CD4-positive, alpha-beta T cell treated with Interleukin-2 at 100 ng/mL for 4 hours (primary cell): ENCODE measurements around the gene TENT4B.
"Not testable (repeated sequence)": the region's sequence is repeated elsewhere in the genome, so short reads cannot be mapped to it uniquely, and the experiment has no call there.

Source experiments
- DNase-seq: peaks from one replicate; pipeline ENCODE4 v3.0.0-alpha.2; 2020; ENCODE audit warnings: low spot score

TENT4B gene

GRCh38 chr16:50152807-50153595 is at the start of gene TENT4B:
Gene TENT4B (plus strand): TSS chr16:50153306. CDS start chr16:50153622, 316 bp downstream.
- peak; percentile 88 for DNase-seq

DNA sequence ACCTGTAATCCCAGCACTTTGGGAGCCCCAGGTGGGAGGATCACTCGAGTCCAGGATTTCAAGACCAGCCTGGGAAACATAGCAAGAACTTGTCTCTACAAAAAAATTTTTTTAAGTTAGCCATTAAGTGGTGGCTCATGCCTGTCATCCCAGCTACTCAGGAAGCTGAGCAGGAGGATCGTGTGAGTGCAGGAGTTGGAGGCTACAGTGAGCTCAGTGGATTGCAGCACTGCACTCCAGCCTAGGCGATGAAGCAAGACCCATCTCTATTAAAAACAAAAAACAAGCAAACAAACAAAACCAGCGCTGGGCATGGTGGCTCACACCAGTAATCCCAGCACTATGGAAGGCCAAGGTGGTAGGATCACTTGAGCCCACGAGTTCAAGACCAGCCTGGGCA is 49.3 kb upstream of the TENT4B start:
- DNase-seq: no peak

DNA sequence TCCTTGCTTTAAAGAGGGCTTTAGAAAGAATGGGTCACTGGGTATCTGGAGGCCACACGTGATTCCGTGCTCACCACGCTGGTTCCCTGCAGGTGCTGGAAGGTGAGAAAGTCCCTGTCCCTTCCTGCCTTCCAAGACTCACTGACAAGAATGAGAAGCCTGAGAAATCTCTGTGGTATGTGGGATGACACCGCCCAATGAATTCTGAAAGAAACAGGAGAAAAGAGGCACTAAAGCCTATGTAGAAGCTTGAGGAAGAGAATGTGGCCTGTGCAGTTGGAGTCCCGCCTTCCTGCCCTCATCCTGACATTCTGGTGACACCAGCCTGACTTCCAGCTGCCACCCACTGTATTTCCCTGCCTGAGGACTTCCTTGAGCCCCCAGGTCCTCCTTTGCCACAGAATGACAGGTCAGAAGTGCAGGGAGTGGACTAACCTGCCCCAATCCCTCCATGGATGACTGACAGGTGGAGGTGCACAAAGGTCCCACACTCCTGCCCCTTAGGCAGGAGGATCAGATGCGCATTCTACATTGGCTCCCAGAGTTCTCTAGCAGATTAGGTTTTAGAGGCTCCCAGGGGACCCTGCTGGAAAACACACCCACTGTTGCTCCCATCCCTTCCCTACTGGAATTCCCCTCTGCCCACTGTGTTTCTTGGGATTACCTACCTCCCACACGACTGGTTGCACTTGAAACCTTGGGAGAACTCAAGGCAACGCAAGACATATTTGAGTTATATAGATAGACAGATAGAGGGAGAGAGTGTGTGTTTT is 38.6 kb upstream of the TENT4B start:
- DNase-seq: no peak

DNA sequence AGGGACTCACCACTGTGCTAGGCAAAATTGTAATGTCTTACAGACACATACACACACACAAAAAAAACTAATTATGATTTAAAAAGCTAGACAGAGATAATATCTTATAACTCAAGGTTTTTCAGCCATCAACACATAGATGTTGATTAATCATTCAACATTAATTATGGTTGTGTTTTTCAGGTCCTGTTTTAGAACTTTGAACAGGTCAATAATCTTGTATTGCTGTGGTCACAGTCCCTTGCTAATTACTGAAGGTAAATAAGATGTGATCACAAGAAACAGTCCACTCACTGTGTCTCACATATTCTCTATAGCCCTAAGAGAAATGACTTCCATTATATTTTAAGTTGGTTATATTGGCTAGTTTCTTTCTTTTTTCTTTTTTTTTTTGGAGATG is 32.4 kb upstream of the TENT4B start:
- DNase-seq: no peak

GRCh38 chr16:50121278-50121677 is 31.8 kb upstream of the TENT4B start:
- DNase-seq: no peak

DNA sequence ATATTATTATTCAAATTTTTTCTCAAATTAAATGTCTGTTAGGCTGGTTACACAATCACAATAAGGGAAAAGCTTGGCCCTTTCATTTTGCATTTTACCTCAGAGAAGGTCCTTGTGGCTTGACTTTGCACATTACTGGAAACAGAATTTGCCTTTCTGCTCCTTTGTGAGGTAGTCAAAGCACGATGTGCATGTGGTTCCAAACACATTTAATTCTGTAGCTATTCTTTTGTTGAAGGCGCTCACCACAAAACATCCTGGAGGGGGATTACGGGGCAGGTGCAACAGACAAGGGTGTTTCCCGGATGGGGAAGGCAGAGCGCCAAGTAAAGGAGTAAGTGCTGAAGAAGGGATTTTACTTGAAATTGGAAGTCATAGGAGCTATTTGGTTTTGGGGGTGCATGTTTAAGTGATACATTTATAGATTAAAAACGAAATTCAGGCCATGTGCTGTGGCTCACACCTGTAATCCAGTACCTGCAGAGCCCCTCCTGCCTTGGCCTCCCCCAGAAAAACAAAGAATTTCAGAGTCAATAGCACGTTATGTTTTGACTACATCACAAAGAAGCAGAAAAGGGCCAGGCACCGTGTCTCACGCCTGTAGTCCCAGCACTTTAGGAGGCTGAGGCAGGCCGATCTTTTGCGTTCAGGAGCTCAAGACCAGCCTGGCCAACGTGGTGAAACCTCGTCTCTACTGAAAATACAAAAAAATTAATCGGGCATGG is 31.2 kb upstream of the TENT4B start:
- peak; percentile 14 for DNase-seq

- DNase-seq: no peak
These were observed 29.7 kb upstream of the TENT4B start for GRCh38 chr16:50123417-50123816.

DNA sequence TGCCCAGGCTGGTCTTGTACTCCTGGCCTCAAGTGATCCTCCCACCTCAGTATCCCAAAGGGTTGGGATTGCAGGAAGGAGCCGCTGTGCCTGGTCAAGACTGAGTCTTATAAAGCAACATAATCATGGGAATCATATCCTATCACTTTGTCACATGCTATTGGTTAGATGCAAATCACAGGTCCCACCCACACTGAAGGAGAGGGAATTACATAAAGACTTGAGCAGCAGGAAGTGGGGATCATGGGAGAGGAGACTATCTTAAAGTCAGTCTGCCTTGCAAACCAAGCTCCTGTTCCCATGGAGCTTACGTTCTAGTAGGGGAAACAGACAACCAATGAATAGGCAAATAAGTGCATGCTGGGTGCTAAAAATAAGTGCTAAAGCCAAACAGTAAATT is 28.3 kb upstream of the TENT4B start:
- DNase-seq: no peak

DNA sequence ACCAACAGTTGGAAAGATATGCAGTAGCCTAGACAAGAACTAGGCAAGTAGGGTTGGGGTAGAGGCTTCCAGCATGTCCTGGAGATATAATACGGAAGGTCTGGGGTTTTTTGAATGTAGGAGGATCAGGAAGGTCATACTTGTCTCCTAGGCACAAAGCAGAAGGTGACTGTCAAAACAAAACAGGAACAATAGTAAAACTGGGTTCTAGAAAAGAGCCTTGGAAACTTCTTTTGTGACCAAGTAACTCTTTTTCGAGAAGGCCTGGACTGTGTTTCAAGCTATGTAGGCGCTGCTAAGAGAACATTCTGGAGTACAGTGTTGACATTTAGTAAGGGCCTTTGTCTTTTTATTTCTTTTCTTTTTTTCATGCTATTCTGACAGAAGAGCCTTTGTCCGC is 26.9 kb upstream of the TENT4B start:
- no peak for DNase-seq

GRCh38 chr16:50132571-50132970 is 20.5 kb upstream of the TENT4B start:
- DNase-seq: not testable (repeated sequence)

- no peak for DNase-seq
These were observed 19.9 kb upstream of the TENT4B start for GRCh38 chr16:50133214-50133613.

DNA sequence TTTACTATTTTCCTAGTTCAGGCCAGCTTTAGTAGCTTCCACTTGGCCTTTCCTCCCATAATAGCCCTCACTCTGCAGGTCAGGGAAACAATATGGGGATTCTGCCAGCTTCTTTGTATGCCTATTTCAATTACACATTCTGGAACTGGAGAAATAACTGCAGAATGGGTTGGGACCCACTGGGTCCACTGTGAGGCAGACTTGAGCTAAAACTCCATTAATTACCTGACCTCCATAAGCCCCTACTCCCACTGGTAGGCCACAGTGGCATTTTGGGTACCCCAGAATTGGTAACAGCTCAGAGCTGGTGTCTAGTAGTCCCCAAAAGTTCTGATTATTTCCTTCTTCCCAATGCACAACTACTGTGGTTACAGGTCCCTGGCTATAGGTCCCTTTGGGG is 16.7 kb upstream of the TENT4B start:
- DNase-seq: no peak

DNA sequence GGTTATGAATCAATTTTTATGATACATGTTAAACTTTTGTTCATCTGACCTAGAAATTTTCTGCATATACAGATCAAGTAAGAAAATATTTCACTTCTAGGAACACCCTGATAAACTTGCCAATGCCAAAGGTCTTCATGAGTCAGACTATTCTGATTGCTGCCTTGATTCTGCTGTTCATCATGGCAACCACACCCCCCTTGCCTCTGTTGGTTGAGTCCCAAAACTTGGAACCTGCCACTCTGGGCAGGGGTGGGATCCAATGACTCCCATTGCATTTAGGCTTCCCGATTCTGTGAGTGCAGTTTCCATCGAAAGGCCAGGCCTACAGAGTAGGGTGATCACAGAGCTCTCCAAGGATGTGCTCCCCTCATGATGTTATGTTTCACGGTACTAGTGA is 15.8 kb upstream of the TENT4B start:
- no peak for DNase-seq

DNA sequence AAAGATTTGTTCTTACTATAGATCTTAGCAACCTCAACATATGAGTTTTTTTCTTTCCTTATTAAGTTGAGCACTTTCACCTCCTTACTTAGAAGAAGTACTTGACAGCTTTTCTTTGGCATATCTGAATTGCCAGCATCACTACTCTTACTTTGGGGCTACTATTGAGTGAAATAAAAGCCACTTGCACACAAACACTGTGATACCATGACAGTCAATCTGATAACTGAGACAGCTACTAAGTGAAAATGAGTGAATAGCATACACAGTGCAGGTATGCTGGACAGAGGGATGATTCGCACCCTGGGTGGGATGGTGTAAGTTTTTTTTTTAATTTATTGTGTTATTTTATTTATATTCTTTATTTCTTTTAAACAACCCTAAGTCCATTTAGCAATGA is 13.5 kb upstream of the TENT4B start:
- DNase-seq: no peak

DNA sequence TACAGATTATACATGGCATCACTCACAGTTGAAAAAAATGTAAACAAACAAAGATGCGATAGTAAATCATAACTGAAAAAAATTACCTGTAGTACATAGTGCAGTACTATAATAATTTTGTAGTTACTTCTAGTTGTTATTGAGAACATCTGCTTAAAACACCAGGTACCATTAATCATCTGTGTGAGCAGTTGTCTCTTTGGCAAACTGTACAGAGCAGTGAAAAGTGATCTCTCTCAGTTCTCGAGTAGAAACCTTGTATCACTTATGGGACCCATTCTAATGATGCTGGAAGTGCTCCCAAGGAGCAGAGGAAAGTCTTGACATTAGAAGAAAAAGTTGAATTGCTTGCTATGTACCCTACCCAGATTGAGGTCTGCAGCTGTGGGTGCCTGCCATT is 8.9 kb upstream of the TENT4B start:
- DNase-seq: no peak

GRCh38 chr16:50146479-50147435 is 6.3 kb upstream of the TENT4B start:
- no peak for DNase-seq

DNA sequence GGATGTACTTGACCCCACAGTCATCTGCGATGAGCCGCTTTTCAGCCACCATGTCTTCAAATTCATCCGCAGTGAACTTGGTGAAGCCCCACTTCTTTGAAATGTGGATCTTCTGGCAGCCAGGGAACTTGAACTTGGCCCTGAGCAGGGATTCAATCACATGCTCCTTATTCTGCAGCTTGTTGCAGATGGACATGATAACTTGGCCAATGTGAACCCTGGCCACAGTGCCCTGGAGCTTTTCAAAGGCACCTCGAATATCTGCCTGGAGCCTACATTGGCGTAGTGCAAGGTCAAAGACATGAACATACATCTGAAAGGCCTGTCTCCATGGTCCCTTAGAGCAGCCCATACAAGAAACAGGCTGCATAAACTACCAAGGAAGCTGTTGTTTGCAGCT is 1.8 kb upstream of the TENT4B start:
- DNase-seq: no peak

DNA sequence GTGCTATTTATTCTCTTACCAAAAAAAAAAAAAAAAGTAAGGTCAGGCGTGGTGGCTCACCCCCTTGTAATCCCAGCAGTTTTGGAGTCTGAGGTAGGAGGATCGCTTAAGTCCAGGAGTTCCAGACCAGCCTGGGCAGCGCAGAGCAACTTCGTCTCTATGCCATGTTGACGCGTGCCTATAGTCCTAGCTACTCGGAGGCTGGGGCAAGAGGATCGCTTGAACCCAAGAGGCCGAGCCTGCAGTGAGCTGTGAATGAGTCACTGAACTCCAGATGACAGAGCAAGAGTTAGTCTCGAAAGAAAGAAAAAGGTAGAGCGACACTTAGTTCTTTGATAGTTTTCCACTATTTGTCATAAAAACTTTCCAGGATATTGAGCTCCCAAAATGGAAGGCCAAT is 1.4 kb upstream of the TENT4B start:
- DNase-seq: no peak

GRCh38 chr16:50152351-50152806 is 727 bp upstream of the TENT4B start:
- peak; percentile 66 for DNase-seq

GRCh38 chr16:50153596-50154419 is 702 bp downstream of the TENT4B start:
- peak; percentile 24 for DNase-seq
